Activated T-cell treated with anti-CD3 and anti-CD28 coated beads, Interleukin-2, amount 50 U/mL, for 24 hours (primary cell): Measurements from ENCODE around the gene ZNF639.
"Not testable (repeated sequence)": the region's sequence is repeated elsewhere in the genome, so short reads cannot be mapped to it uniquely, and the experiment has no call there.

Experiments used
- DNase-seq: peaks from one replicate; pipeline ENCODE4 v3.0.0-alpha.2; 2020
- H3K27ac Mint-ChIP-seq: 2 replicates; pipeline ENCODE4 v1.8.0; 2020; ENCODE audit warnings: mild to moderate bottlenecking, mixed read lengths
- H3K27me3 Mint-ChIP-seq: 2 replicates; pipeline ENCODE4 v1.8.0; 2020; ENCODE audit warnings: mixed read lengths
- H3K36me3 Mint-ChIP-seq: 2 replicates; pipeline ENCODE4 v1.8.0; 2020; ENCODE audit warnings: low read depth, mixed read lengths
- H3K4me1 Mint-ChIP-seq: 2 replicates; pipeline ENCODE4 v1.8.0; 2020; ENCODE audit warnings: low read depth, mixed read lengths
- H3K4me3 Mint-ChIP-seq: 2 replicates; pipeline ENCODE4 v1.8.0; 2020; ENCODE audit warnings: mild to moderate bottlenecking, moderate library complexity, mixed read lengths
- H3K9me3 Mint-ChIP-seq: 2 replicates; pipeline ENCODE4 v1.8.0; 2020; ENCODE audit warnings: mixed read lengths

Gene ZNF639

DNA sequence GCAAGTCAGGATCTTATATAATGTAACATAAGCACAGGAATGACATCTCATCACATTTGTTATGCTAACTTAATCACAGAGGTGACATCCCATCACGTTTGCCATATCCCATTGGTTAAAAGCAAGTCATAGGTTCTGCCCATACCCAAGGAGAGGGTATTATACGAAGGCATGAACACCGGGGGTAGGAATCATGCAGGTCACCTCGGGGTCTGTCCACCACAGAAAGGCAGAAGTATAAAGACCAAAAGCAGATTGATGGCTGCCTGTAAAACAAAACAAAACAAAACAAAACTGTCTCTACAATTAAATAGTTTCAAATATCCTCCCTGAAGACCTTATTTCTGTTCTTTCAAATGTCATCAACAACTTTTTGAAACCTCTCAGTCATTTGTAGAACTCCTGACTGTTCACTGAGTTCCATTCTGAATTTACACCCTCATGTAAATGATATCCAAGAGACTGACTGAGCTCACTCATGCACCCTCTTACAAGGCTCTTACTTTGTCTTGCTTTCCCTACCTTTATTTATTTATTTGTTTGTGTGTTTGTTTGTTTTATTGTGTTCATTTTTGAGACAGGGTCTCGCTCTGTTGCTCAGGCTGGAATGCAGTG, 22.7 kb upstream of the ZNF639 start:
- no peak for DNase-seq
- no peaks in the 10 kb centered on the region for H3K36me3 Mint-ChIP-seq
- H3K4me3 Mint-ChIP-seq, result no peak overlapping the region
- peaks cover 8% of the 10 kb centered on the region for H3K27me3 Mint-ChIP-seq
- H3K9me3 Mint-ChIP-seq, result no peaks in the 10 kb centered on the region
- no peak overlapping the region for H3K27ac Mint-ChIP-seq
- H3K4me1 Mint-ChIP-seq, result peaks cover 4% of the 10 kb centered on the region

GRCh38 chr3:179301645-179302044, 21.2 kb upstream of the ZNF639 start:
- H3K27me3 Mint-ChIP-seq, result peaks cover 8% of the 10 kb centered on the region
- H3K36me3 Mint-ChIP-seq, result no peaks in the 10 kb centered on the region
- no peak overlapping the region for H3K4me3 Mint-ChIP-seq
- no peak for DNase-seq
- H3K4me1 Mint-ChIP-seq, result peaks cover 4% of the 10 kb centered on the region
- H3K27ac Mint-ChIP-seq, result no peak overlapping the region
- no peaks in the 10 kb centered on the region for H3K9me3 Mint-ChIP-seq

DNA sequence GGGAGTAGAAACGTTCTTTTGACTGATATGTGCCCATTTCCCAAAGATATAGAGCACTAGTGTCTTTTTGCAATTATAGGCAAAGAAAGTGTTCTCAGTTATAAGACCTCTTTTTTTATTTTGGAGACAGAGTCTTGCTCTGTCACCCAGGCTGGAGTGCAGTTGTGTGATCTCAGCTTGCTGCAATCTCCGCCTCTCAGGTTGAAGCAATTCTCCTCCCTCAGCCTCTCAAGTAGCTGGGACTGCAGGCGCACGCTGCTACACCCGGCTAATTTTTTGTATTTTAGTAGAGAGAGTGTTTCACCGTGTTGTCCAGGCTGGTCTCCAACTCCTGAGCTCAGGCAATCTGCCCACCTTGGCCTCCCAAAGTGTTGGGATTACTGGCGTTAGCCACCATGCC, 20.7 kb upstream of the ZNF639 start:
- H3K36me3 Mint-ChIP-seq, result no peaks in the 10 kb centered on the region
- no peaks in the 10 kb centered on the region for H3K9me3 Mint-ChIP-seq
- DNase-seq, result no peak
- no peak overlapping the region for H3K27ac Mint-ChIP-seq
- H3K27me3 Mint-ChIP-seq, result peaks cover 4% of the 10 kb centered on the region
- peaks cover 4% of the 10 kb centered on the region for H3K4me1 Mint-ChIP-seq
- no peak overlapping the region for H3K4me3 Mint-ChIP-seq

DNA sequence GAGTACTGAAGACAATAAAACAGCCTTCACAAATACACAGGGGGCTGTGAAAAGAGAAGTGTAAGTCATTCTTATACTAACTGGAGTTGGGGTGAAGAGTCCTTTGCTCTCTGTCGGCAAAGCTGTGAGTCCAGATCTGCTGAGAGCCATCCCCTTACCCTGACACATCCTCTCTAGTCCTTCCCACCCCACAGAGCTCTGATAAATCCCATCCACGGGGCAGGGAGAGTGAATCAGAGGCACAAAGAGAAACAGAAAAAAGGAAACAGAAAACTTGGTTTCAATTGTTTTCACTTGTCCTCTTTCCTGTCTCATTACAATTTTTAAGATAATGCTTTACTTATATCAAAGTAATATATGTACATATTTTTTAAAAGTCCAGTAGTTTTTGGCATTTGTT, 18.2 kb upstream of the ZNF639 start:
- Mint-ChIP-seq H3K27ac (no peak overlapping the region), H3K4me3 (no peak overlapping the region), H3K36me3 (no peaks in the 10 kb centered on the region), H3K27me3 (peaks cover 3% of the 10 kb centered on the region), H3K9me3 (no peaks in the 10 kb centered on the region), H3K4me1 (peaks cover 4% of the 10 kb centered on the region)
- no peak for DNase-seq

- H3K4me1 Mint-ChIP-seq, H3K27me3 Mint-ChIP-seq, H3K36me3 Mint-ChIP-seq, H3K4me3 Mint-ChIP-seq, H3K27ac Mint-ChIP-seq, H3K9me3 Mint-ChIP-seq, DNase-seq: not testable (repeated sequence)
These were observed 15.5 kb upstream of the ZNF639 start for GRCh38 chr3:179307362-179307761.

- Mint-ChIP-seq H3K27ac (no peak overlapping the region), H3K9me3 (no peaks in the 10 kb centered on the region), H3K4me1 (no peaks in the 10 kb centered on the region), H3K4me3 (no peak overlapping the region), H3K36me3 (no peaks in the 10 kb centered on the region), H3K27me3 (peaks cover 3% of the 10 kb centered on the region)
- no peak for DNase-seq
These were observed 14.8 kb upstream of the ZNF639 start for GRCh38 chr3:179308001-179308400.

- DNase-seq, result no peak
- Mint-ChIP-seq H3K27ac (no peak overlapping the region), H3K27me3 (peaks cover 3% of the 10 kb centered on the region), H3K9me3 (no peaks in the 10 kb centered on the region), H3K4me3 (no peak overlapping the region), H3K4me1 (no peaks in the 10 kb centered on the region), H3K36me3 (no peaks in the 10 kb centered on the region)
These were observed 13.4 kb upstream of the ZNF639 start for GRCh38 chr3:179309225-179310078.

- Mint-ChIP-seq H3K9me3 (no peaks in the 10 kb centered on the region), H3K36me3 (peaks cover 4% of the 10 kb centered on the region), H3K4me3 (no peak overlapping the region), H3K27me3 (no peaks in the 10 kb centered on the region), H3K4me1 (peaks cover 22% of the 10 kb centered on the region), H3K27ac (no peak overlapping the region)
- no peak for DNase-seq
These were observed 4.0 kb upstream of the ZNF639 start for GRCh38 chr3:179318876-179319275.

GRCh38 chr3:179321668-179322285, 1.1 kb upstream of the ZNF639 start:
- Mint-ChIP-seq H3K36me3 (peaks cover 29% of the 10 kb centered on the region), H3K27ac (peak overlapping the region; percentile 89), H3K9me3 (no peaks in the 10 kb centered on the region), H3K27me3 (no peaks in the 10 kb centered on the region), H3K4me3 (peak overlapping the region; percentile 79), H3K4me1 (peaks cover 27% of the 10 kb centered on the region)
- DNase-seq, result no peak

DNA sequence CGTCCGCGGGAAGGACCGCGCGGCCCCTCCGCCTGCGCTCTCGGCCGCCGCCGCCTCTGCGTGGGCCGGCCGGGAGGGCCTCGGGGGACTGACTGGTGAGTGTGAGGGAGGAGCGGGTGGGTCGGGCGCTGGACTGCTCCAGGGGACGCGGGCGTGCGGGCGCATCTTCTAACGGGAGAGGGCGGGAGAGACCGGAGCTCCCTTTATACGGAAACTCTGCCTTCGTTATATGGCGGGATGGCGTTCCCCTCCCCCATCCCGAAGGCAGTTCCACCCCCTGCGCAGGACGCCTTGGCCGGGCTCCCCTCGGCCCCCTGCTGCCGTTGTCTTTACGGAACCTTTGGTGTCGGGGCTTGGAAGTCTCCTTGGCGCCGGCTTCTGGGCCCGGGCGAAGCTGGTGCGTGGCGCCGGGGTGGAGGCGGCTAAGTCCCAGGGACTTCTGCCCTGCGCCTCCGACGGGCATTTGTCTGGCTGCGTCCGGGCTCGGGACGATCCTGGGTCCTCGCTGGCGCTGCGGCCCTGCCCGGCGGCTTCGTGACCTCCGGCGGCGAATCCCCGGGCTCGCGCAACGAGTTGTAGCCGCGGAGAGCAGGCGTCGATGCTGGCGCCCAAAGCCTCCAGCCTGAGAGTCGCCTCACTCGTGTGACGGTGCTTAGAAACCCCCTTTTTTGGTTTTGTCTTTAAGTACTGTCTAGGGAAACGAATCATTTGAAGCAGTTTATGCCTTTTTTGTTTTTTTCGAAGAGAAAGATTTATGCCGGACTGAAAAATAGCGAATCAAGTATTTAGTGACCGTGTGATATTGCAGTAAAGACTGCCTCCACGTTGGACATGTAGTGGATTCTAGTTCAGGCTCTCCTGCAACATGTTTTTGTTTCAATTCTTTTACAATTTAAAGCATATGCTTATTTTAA, 623 bp downstream of the ZNF639 start:
- DNase-seq, result peak; percentile 81
- Mint-ChIP-seq H3K36me3 (peaks cover 45% of the 10 kb centered on the region), H3K27me3 (no peaks in the 10 kb centered on the region), H3K9me3 (no peaks in the 10 kb centered on the region), H3K4me3 (peak overlapping the region; percentile 90), H3K4me1 (peaks cover 32% of the 10 kb centered on the region), H3K27ac (peak overlapping the region; percentile 91)

- Mint-ChIP-seq H3K27ac (peak overlapping the region; percentile 91), H3K36me3 (peaks cover 52% of the 10 kb centered on the region), H3K27me3 (no peaks in the 10 kb centered on the region), H3K4me3 (peak overlapping the region; percentile 90), H3K4me1 (peaks cover 35% of the 10 kb centered on the region), H3K9me3 (no peaks in the 10 kb centered on the region)
- no peak for DNase-seq
These were observed 1.5 kb downstream of the ZNF639 start for GRCh38 chr3:179324270-179324754.

GRCh38 chr3:179330438-179330837, 7.6 kb downstream of the ZNF639 start:
- Mint-ChIP-seq H3K36me3 (peaks cover 89% of the 10 kb centered on the region), H3K27me3 (no peaks in the 10 kb centered on the region), H3K4me1 (peaks cover 19% of the 10 kb centered on the region), H3K27ac (peak overlapping the region; percentile 22), H3K9me3 (no peaks in the 10 kb centered on the region), H3K4me3 (no peak overlapping the region)
- no peak for DNase-seq

DNA sequence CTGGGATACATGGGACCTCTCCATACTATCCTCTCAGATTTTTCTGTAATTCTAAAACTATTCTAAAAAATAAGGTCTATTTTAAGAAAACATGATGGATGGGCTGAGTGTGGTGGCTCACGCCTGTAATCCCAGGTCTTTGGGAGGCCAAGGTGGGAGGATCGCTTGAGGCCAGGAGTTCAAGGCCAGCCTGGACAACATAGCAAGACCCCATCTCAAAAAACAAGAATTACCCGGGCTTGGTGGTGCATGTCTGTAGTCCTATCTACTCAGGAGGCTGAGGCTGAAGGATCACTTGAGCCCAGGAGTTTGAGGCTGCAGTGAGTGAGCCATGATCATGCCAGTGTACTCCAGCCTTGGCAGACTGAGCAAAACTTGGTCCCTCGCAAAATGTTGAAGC, 9.4 kb downstream of the ZNF639 start:
- peaks cover 16% of the 10 kb centered on the region for H3K4me1 Mint-ChIP-seq
- DNase-seq, result no peak
- H3K27me3 Mint-ChIP-seq, result no peaks in the 10 kb centered on the region
- no peak overlapping the region for H3K27ac Mint-ChIP-seq
- H3K9me3 Mint-ChIP-seq, result no peaks in the 10 kb centered on the region
- peaks cover 92% of the 10 kb centered on the region for H3K36me3 Mint-ChIP-seq
- no peak overlapping the region for H3K4me3 Mint-ChIP-seq

GRCh38 chr3:179333084-179333483, 10.3 kb downstream of the ZNF639 start:
- H3K9me3 Mint-ChIP-seq, result no peaks in the 10 kb centered on the region
- peaks cover 14% of the 10 kb centered on the region for H3K4me1 Mint-ChIP-seq
- H3K27me3 Mint-ChIP-seq, result no peaks in the 10 kb centered on the region
- no peak overlapping the region for H3K4me3 Mint-ChIP-seq
- peaks cover 93% of the 10 kb centered on the region for H3K36me3 Mint-ChIP-seq
- H3K27ac Mint-ChIP-seq, result no peak overlapping the region
- no peak for DNase-seq
